K562 (cell line): ENCODE data around the gene KIAA0040. TPM values are rescaled to one million over a fixed set of nuclear protein-coding genes. Genes with fewer than 3 reads are reported as not detected.

Experiments used
- ATAC-seq: fragments of 200-7000 bp; cut with Tn5 transposase; 3 replicates; pipeline ENCODE4 v1.9.1; 2020; ENCODE audit warnings: moderate library complexity
- BruUV-seq: library from RNA; stranded (reverse); fragments of 400-500 nt; replicated peaks from 2 replicates; lab custom pipeline; 2021; lab: Mats Ljungman, UMichigan
- CTCF ChIA-PET: fragments of 300-600 bp; formaldehyde crosslinking; extraction: SDS; loops from one replicate; lab custom pipeline; 2021; ENCODE audit warnings: low intra/inter-chr PET ratio; lab: Yijun Ruan, JAX
- POLR2A ChIA-PET: fragments of 300-600, 350-650 bp; sonication (Branson Sonifier 250); formaldehyde crosslinking; extraction: SDS; loops from one replicate; lab custom pipeline; 2021; ENCODE audit warnings: antibody characterized with exemption, inconsistent platforms; lab: Yijun Ruan, JAX
- DNase-seq, 4 experiments: peaks; one replicate each; pipeline versions ENCODE4 v3.0.0 to v3.0.0-alpha.2; 2011 to 2018; ENCODE audit warnings: low spot score in 3 of 4, mixed read lengths in 3 of 4; ENCODE audit errors: extremely low read depth in 1 of 4
- FAIRE-seq: peaks from 2 replicates; lab custom pipeline; 2011; peaks lifted over from hg19 to GRCh38; lab: Jason Lieb, UNC
- H2AFZ ChIP-seq: 2 replicates; pipeline ENCODE4 v1.6.0; 2011; ENCODE audit warnings: low read depth, low read length, control low read depth, inconsistent platforms
- H3K27ac ChIP-seq: fragments of 200-600 bp; 3 replicates; pipeline ENCODE4 v1.8.0; 2011; ENCODE audit warnings: low read depth, mild to moderate bottlenecking, control low read depth, inconsistent platforms, low read length, moderate library complexity, mixed read lengths; ENCODE audit errors: extremely low read depth
- H3K27me3 ChIP-seq, 2 experiments: fragments of 300-600 bp in 1 of 2; 2 replicates in 1 of 2; 3 replicates in 1 of 2; pipeline versions ENCODE4 v1.6.0 to v1.8.0; 2011; ENCODE audit warnings: inconsistent platforms in 2 of 2, low read length in 2 of 2, mild to moderate bottlenecking in 1 of 2, mixed read lengths in 1 of 2, moderate library complexity in 1 of 2; ENCODE audit not compliant: control insufficient read depth in 2 of 2, insufficient read depth in 2 of 2
- H3K36me3 ChIP-seq: fragments of 300-600 bp; 3 replicates; pipeline ENCODE4 v1.8.0; 2011; ENCODE audit warnings: mild to moderate bottlenecking, low read length, inconsistent platforms; ENCODE audit not compliant: control insufficient read depth, insufficient read depth
- H3K4me1 ChIP-seq, 2 experiments: fragments of 200-600 bp in 1 of 2; replicated peaks in 1 of 2; 2 replicates in 1 of 2; 3 replicates in 1 of 2; pipeline versions ENCODE4 v1.5.1 to v1.8.0; 2011; ENCODE audit warnings: inconsistent platforms in 2 of 2, low read length in 2 of 2, mild to moderate bottlenecking in 1 of 2, mixed read lengths in 1 of 2, moderate library complexity in 1 of 2; ENCODE audit not compliant: control insufficient read depth in 2 of 2, insufficient read depth in 2 of 2
- H3K4me2 ChIP-seq: 2 replicates; pipeline ENCODE4 v1.6.1; 2011; ENCODE audit warnings: low read length, control low read depth, inconsistent platforms, mixed read lengths; ENCODE audit not compliant: insufficient read depth
- H3K4me3 ChIP-seq: fragments of 200-600 bp; sonication (generic), shearing (Covaris generic); 2 replicates; pipeline ENCODE4 v1.5.1; 2016; ENCODE audit warnings: control low read depth, inconsistent platforms
- H3K79me2 ChIP-seq: fragments of 200-600 bp; 3 replicates; pipeline ENCODE4 v1.8.0; 2011; ENCODE audit warnings: low read length, inconsistent platforms; ENCODE audit not compliant: control insufficient read depth, insufficient read depth
- H3K9ac ChIP-seq, 2 experiments: 2 replicates each; pipeline versions ENCODE4 v1.6.0 to v1.6.1; 2011; ENCODE audit warnings: low read depth in 2 of 2, low read length in 2 of 2, control low read depth in 1 of 2, inconsistent platforms in 1 of 2, mild to moderate bottlenecking in 1 of 2, mixed read lengths in 1 of 2; ENCODE audit not compliant: insufficient read depth in 1 of 2
- H3K9me1 ChIP-seq: one replicate; pipeline ENCODE4 v1.6.0; 2011; ENCODE audit warnings: inconsistent platforms, mild to moderate bottlenecking, low read length, moderate library complexity; ENCODE audit not compliant: control insufficient read depth, insufficient read depth
- H3K9me3 ChIP-seq: replicated peaks from 2 replicates; pipeline ENCODE4 v1.5.1; 2011; ENCODE audit warnings: low read depth, low read length, inconsistent platforms; ENCODE audit not compliant: control insufficient read depth, insufficient read depth
- H4K20me1 ChIP-seq: replicated peaks from 2 replicates; pipeline ENCODE4 v1.6.1; 2011; ENCODE audit warnings: low read length, inconsistent platforms, mixed read lengths; ENCODE audit not compliant: control insufficient read depth, insufficient read depth
- C11orf30 ChIP-seq: fragments of 450-650 bp; IDR thresholded peaks from 2 replicates; pipeline ENCODE4 v1.6.1; 2016; ENCODE audit warnings: low read depth, mild to moderate bottlenecking
- CGGBP1 ChIP-seq: fragments of 250-450 bp; sonication (Bioruptor Pico); IDR thresholded peaks from 2 replicates; pipeline ENCODE4 v1.9.0; 2021; ENCODE audit warnings: mild to moderate bottlenecking
- FOS ChIP-seq: IDR thresholded peaks from 3 replicates; pipeline ENCODE4 v1.6.1; 2011; ENCODE audit not compliant: insufficient read length; ENCODE audit errors: extremely low read depth
- FOXK1 ChIP-seq: sonication (generic); formaldehyde crosslinking; IDR thresholded peaks from 2 replicates; pipeline ENCODE4 v1.8.0; 2022; ENCODE audit warnings: missing genetic modification reagents, mild to moderate bottlenecking, borderline replicate concordance
- FOXK2 ChIP-seq, 2 experiments: fragments of 450-650 bp; IDR thresholded peaks in 1 of 2; conservative IDR thresholded peaks in 1 of 2; 2 replicates each; pipeline ENCODE4 v1.6.1; 2016; ENCODE audit warnings: low read depth in 2 of 2, mild to moderate bottlenecking in 1 of 2
- FOXP4 ChIP-seq: sonication (generic); formaldehyde crosslinking; IDR thresholded peaks from 2 replicates; pipeline ENCODE4 v1.8.0; 2022; ENCODE audit warnings: mild to moderate bottlenecking, missing genetic modification reagents, borderline replicate concordance
- HOMEZ ChIP-seq: fragments of 250-450 bp; sonication (Bioruptor Pico); IDR thresholded peaks from 2 replicates; pipeline ENCODE4 v1.4.0; 2020; ENCODE audit warnings: mild to moderate bottlenecking, moderate library complexity
- MEF2D ChIP-seq: conservative IDR thresholded peaks from 2 replicates; pipeline ENCODE4 v1.6.1; 2016; ENCODE audit warnings: low read depth, missing genetic modification characterization, missing compliant biosample characterization
- NELFE ChIP-seq: IDR thresholded peaks from 2 replicates; pipeline ENCODE4 v1.6.1; 2011; ENCODE audit warnings: mild to moderate bottlenecking; ENCODE audit not compliant: insufficient read depth, insufficient read length
- PHB ChIP-seq: fragments of 250-450 bp; sonication (Bioruptor Pico); IDR thresholded peaks from 2 replicates; pipeline ENCODE4 v1.5.0; 2021
- POLR2A ChIP-seq: fragments of 450-650 bp; conservative IDR thresholded peaks from 2 replicates; pipeline ENCODE4 v1.6.1; 2016
- U2AF1 ChIP-seq: fragments of 200-400 bp; formaldehyde crosslinking; optimal IDR thresholded peaks from 2 replicates; pipeline ENCODE3; 2017; ENCODE audit warnings: mild to moderate bottlenecking, low read depth, low read length, moderate library complexity
- ZNF431 ChIP-seq: sonication (generic); formaldehyde crosslinking; IDR thresholded peaks from 2 replicates; pipeline ENCODE4 v1.8.0; 2022; ENCODE audit warnings: mild to moderate bottlenecking, missing genetic modification reagents
- WGBS: fragments of 100-300 bp; shearing (Covaris generic); methylation state at CpG from one replicate; pipeline ENCODE4 v1.1.6; 2016; ENCODE audit warnings: low coverage, mixed read lengths; ENCODE audit not compliant: insufficient coverage; ENCODE audit errors: missing lambda C conversion rate; 5-methylcytosine and 5-hydroxymethylcytosine counted together
- in situ Hi-C: fragments of 300-500 bp; cut with MboI; formaldehyde crosslinking; loops from 4 replicates; pipeline ENCODE4 v1.15.0; 2018; ENCODE audit warnings: inconsistent platforms, mixed read lengths
- intact Hi-C: fragments of 100-400 bp; cut with micrococcal nuclease; formaldehyde crosslinking; loops from 2 replicates; pipeline ENCODE4 v1.14.2; 2022
- polyA plus RNA-seq, 8 experiments: library from polyadenylated mRNA; depleted of rRNA in 4 of 8; stranded (reverse) in 5 of 8; unstranded in 3 of 8; fragments of >200 nt; fragmentation: Nextera tagmentation in 2 of 8; fragmentation: Illumina TruSeq in 1 of 8; extraction: Ambion mirVana in 2 of 8; extraction: Trizol in 1 of 8; gene quantifications; 2 replicates each; pipeline versions ENCODE4 v1.2.1 to v1.2.3, GENCODE V29; 2011 to 2014; ENCODE audit warnings: inconsistent platforms in 1 of 8, missing spikeins in 1 of 8
- total RNA-seq, 7 experiments: library from RNA; depleted of rRNA in 6 of 7; stranded (reverse); fragments of >200 nt in 6 of 7; fragmentation: Illumina TruSeq in 2 of 7; extraction: Trizol in 2 of 7; gene quantifications; 2 replicates each; pipeline versions ENCODE4 v1.2.1 to v1.2.3, GENCODE V29; 2011 to 2021; ENCODE audit warnings: low replicate concordance in 1 of 7

KIAA0040 gene
- total and polyA plus RNA-seq, 9 of the 15 experiments (the other 6 are each of a cell fraction or from before 2014, with no cell fraction given): 3.4 to 13.6 (median 7.1) TPM

GRCh38 chr1:175162955-175163354 is 29.6 kb downstream of the KIAA0040 start:
- no peak for ATAC-seq
- Histone ChIP-seq H3K4me1 (no peaks in the 10 kb centered on the region), H2AFZ (no peak overlapping the region), H3K4me2 (no peak overlapping the region), H3K9ac (no peak overlapping the region)
- ChIA-PET CTCF (no interaction called here), POLR2A (interaction anchor here (1.1 kb wide), 1 partner anchor 8 kb away, joined by 3 read pairs; no protein-coding TSS in a partner anchor)
- no peak for DNase-seq
- no peak for TF ChIP-seq POLR2A
- no peak for TF ChIP-seq ZNF431 (CRISPR knock-in tag)
- TF ChIP-seq CGGBP1 (CRISPR knock-in tag): no peak
- TF ChIP-seq MEF2D (tag): no peak
- TF ChIP-seq FOXP4 (CRISPR knock-in tag): no peak
- no peak for TF ChIP-seq FOXK2 (conservative IDR thresholded peaks at IDR 0.05 in 1 of 2, IDR thresholded peaks at IDR 0.05 in 1 of 2; ENCODE audit: low read depth in 2 of 2)
- TF ChIP-seq HOMEZ (CRISPR knock-in tag): no peak
- TF ChIP-seq U2AF1: no peak
- no peak for TF ChIP-seq FOS
- no peak for TF ChIP-seq PHB
- TF ChIP-seq C11orf30: no peak
- no peak for TF ChIP-seq NELFE
- TF ChIP-seq FOXK1 (CRISPR knock-in tag): no peak
- TF ChIP-seq, all 486 proteins: peak for 0
- H4K20me1 ChIP-seq: no peaks in the 10 kb centered on the region
- intact Hi-C loops: no loop called here
- in situ Hi-C loops: no loop called here
- H3K79me2 ChIP-seq: no peaks in the 10 kb centered on the region
- H3K9me3 ChIP-seq: no peaks in the 10 kb centered on the region
- no peaks in the 10 kb centered on the region for H3K27me3 ChIP-seq
- no peak overlapping the region for H3K4me3 ChIP-seq
- WGBS: 43% methylated on average over 4 of the region's 4 CpGs
- H3K27ac ChIP-seq: no peak overlapping the region
- no TSS peak for BruUV-seq
- no peaks in the 10 kb centered on the region for H3K9me1 ChIP-seq
- H3K36me3 ChIP-seq: peaks cover 7% of the 10 kb centered on the region; the same call in 1 of the 3 replicates
- no peak for FAIRE-seq
